NCI-H2227 treated with DMSO at 0.1 percent for 48 hours (cell line): ENCODE data around the gene QRICH1.

ENCODE experiments used
- DNase-seq: peaks from one replicate; lab custom pipeline; 2025; lab: John Stamatoyannopoulos, UW

QRICH1 gene

GRCh38 chr3:49119036-49119435 is 25.2 kb upstream of the QRICH1 start:
- no peak for DNase-seq

GRCh38 chr3:49112262-49112661 is 18.4 kb upstream of the QRICH1 start:
- DNase-seq = no peak

GRCh38 chr3:49111347-49111746 is 17.5 kb upstream of the QRICH1 start:
- DNase-seq = no peak

GRCh38 chr3:49110780-49111179 is 16.9 kb upstream of the QRICH1 start:
- DNase-seq = no peak

- DNase-seq = no peak
These were observed 14.5 kb upstream of the QRICH1 start for GRCh38 chr3:49108346-49108745.

GRCh38 chr3:49104427-49105291 is 10.8 kb upstream of the QRICH1 start, which contains the start of gene QARS1:
QARS1 (minus strand) TSS chr3:49104757; CDS start chr3:49104733, 24 bp downstream.
- peak; percentile 89 for DNase-seq

- DNase-seq = no peak
These were observed 10.2 kb upstream of the QRICH1 start for GRCh38 chr3:49104052-49104426.

- DNase-seq = no peak
These were observed 6.3 kb upstream of the QRICH1 start for GRCh38 chr3:49100046-49100615.

GRCh38 chr3:49098910-49099630 is 5.2 kb upstream of the QRICH1 start:
- DNase-seq = no peak

GRCh38 chr3:49098429-49098828 is 4.6 kb upstream of the QRICH1 start:
- DNase-seq = peak; percentile 2

GRCh38 chr3:49092938-49093852 is 676 bp downstream of the QRICH1 start:
- peak; percentile 48 for DNase-seq

GRCh38 chr3:49081429-49081828 is 12.4 kb downstream of the QRICH1 start:
- no peak for DNase-seq

GRCh38 chr3:49079270-49079669 is 14.6 kb downstream of the QRICH1 start:
- no peak for DNase-seq

GRCh38 chr3:49076646-49077045 is 17.2 kb downstream of the QRICH1 start:
- no peak for DNase-seq

- DNase-seq = no peak
These were observed 17.8 kb downstream of the QRICH1 start for GRCh38 chr3:49076116-49076515.

- DNase-seq = no peak
These were observed 35.9 kb downstream of the QRICH1 start for GRCh38 chr3:49058011-49058410.

- DNase-seq = no peak
These were observed 36.6 kb downstream of the QRICH1 start for GRCh38 chr3:49057268-49057667.

- no peak for DNase-seq
These were observed 39.5 kb downstream of the QRICH1 start for GRCh38 chr3:49054344-49054862.

- DNase-seq = no peak
These were observed 40.3 kb downstream of the QRICH1 start for GRCh38 chr3:49053543-49053942.

GRCh38 chr3:49035281-49035680 is 58.6 kb downstream of the QRICH1 start:
- no peak for DNase-seq

- no peak for DNase-seq
These were observed 59.2 kb downstream of the QRICH1 start for GRCh38 chr3:49034650-49035049.
